Stimulated activated CD8-positive, alpha-beta memory T cell treated with anti-CD3 and anti-CD28 coated beads, Interleukin-2, amount 100 ng/mL, for 1 hour (primary cell): ENCODE data around the gene ZP3.
"Not testable (repeated sequence)": the region's sequence is repeated elsewhere in the genome, so short reads cannot be mapped to it uniquely, and the experiment has no call there.

Experiments
- DNase-seq, 2 donors: peaks; one replicate each; pipeline ENCODE4 v3.0.0-alpha.2; 2020; ENCODE audit warnings: low read depth in 2 of 2

The ZP3 gene

GRCh38 chr7:76424413-76425111 is at the start of gene ZP3:
TSS of gene ZP3 (plus strand) at chr7:76424950. CDS start at chr7:76424965, 15 bp downstream.
- no peak for DNase-seq

GRCh38 chr7:76375251-76375650 is 49.5 kb upstream of the ZP3 start:
- DNase-seq: no peak

- DNase-seq: no peak
These were observed 47.4 kb upstream of the ZP3 start for GRCh38 chr7:76377186-76377918.

- DNase-seq: no peak
These were observed 44.2 kb upstream of the ZP3 start for GRCh38 chr7:76380623-76380966.

GRCh38 chr7:76381814-76382213 is 42.9 kb upstream of the ZP3 start:
- DNase-seq: no peak

GRCh38 chr7:76383089-76383944 is 41.4 kb upstream of the ZP3 start:
- no peak for DNase-seq

GRCh38 chr7:76386691-76387260 is 38.0 kb upstream of the ZP3 start:
- no peak for DNase-seq

GRCh38 chr7:76387789-76388188 is 37.0 kb upstream of the ZP3 start:
- not testable (repeated sequence) for DNase-seq

- DNase-seq: no peak
These were observed 34.7 kb upstream of the ZP3 start for GRCh38 chr7:76390092-76390491.

GRCh38 chr7:76392531-76393115 is 32.1 kb upstream of the ZP3 start:
- DNase-seq: no peak

GRCh38 chr7:76393116-76394031 is 31.4 kb upstream of the ZP3 start:
- peak; percentile 82 to 87 for DNase-seq

- no peak for DNase-seq
These were observed 29.8 kb upstream of the ZP3 start for GRCh38 chr7:76394957-76395356.

- DNase-seq: not testable (repeated sequence)
These were observed 29.2 kb upstream of the ZP3 start for GRCh38 chr7:76395605-76395964.

- DNase-seq: no peak
These were observed 28.6 kb upstream of the ZP3 start for GRCh38 chr7:76395965-76396726.

GRCh38 chr7:76396864-76397263 is 27.9 kb upstream of the ZP3 start:
- no peak for DNase-seq

GRCh38 chr7:76397409-76398183 is 27.2 kb upstream of the ZP3 start:
- peak; percentile 55 to 74 for DNase-seq

GRCh38 chr7:76400248-76400647 is 24.5 kb upstream of the ZP3 start:
- no peak for DNase-seq

- not testable (repeated sequence) for DNase-seq
These were observed 21.7 kb upstream of the ZP3 start for GRCh38 chr7:76403097-76403496.
